ENCODE measurements around the gene BEGAIN.

BEGAIN gene

GRCh38 chr14:100593751-100594624, 6.8 kb upstream of the BEGAIN start:
- DNase-seq: no peak

- DNase-seq: no peak
Observed at GRCh38 chr14:100592972-100593371, 5.8 kb upstream of the BEGAIN start.

DNA sequence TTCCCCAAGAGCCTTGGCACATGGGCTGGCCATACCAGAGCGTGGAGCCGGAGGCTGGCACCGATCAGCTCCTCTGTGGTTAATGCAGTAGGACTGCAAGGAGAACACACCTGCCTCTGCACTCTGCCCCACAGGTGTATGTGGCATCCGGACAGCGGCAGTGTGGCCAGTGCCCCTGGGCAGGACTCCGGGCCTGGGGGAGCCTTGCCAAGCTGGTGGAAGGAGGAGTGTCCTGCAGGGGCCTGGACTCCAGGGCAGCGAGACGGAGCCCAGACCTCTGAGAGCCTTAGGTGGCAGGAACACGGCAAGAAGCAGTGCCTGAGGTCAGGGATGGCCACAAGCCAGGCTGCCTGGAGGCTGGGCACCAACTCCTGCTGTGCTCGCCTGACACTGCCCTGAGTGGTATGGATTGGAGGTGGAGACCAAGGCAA, 5.3 kb upstream of the BEGAIN start:
- DNase-seq: no peak

- DNase-seq: no peak
Observed at GRCh38 chr14:100591453-100592371, 4.5 kb upstream of the BEGAIN start.

GRCh38 chr14:100590726-100591452, 3.7 kb upstream of the BEGAIN start:
- no peak for DNase-seq

DNA sequence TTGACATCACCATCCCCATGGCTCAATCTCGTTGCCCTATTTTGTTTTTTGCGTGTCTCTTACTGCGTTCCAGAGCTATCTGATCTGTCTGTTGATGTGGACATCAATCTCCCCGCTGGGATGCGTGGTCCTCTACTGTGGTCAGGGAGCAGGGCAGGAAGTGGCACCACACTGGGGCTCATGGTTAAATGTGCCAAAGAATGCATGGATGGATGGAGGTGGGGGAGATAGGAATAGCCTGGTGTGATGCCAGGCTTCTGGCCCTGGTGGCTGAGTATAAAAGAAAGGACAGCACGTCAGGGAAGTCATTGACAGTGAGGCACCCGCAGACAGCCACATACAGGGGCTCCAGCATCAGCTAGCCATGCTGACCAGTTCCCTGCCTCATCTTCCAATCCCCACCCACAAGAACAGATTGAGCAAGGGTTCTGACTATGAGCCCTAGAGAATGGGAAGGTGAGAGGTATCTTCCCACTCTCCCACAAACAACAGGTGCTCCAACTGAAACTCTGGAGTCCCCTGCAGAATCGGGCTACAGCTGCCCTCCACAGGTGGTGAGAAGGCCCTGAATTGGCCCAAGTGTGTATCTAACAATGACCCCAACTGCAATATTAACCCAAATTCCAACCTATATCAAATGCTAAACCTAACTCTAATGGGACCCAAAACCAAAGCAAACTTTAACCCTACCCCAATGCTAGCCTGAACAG, 2.7 kb upstream of the BEGAIN start:
- no peak for DNase-seq

GRCh38 chr14:100589071-100589759, 2.0 kb upstream of the BEGAIN start:
- DNase-seq: no peak

- no peak for DNase-seq
Observed at GRCh38 chr14:100588671-100589070, 1.5 kb upstream of the BEGAIN start.

GRCh38 chr14:100587763-100588411, 670 bp upstream of the BEGAIN start:
- DNase-seq: no peak

DNA sequence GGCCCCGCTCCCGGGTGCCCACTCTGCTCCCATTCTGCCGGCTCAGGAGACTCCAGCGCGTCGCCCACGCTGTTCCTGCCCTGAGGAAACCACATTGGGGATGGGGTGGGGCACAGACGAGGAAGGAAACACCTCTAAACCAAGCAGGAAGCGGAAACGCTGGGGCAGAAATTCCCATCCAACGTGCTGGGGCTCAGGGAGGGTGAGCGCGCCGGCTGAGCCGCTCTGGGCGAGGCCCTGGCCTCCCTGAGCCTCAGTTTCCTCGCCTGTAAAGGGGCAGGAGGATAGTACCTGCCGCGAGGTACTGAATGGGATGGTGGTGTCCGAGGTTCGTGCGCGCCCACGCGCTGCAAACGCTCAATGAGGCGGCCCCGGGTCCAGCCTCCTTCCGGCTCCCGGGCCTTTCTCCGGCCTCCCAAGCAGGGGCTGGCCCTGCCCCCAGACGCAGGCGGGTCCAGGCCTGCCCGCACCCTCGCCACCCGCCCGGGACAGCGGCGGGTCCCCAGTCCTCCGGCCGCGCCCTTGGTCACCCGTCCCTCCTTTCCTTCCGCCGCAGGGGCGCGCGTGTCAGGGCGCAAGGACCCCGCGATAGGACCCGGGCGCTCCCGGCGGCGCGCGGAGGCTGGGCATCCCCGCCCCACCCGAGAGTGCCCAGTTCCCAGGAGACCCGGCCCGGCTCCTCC, 673 bp downstream of the BEGAIN start:
- DNase-seq: no peak

GRCh38 chr14:100586153-100586402, 1.1 kb downstream of the BEGAIN start:
- no peak for DNase-seq

- DNase-seq: no peak
Observed at GRCh38 chr14:100585448-100586152, 1.6 kb downstream of the BEGAIN start.

DNA sequence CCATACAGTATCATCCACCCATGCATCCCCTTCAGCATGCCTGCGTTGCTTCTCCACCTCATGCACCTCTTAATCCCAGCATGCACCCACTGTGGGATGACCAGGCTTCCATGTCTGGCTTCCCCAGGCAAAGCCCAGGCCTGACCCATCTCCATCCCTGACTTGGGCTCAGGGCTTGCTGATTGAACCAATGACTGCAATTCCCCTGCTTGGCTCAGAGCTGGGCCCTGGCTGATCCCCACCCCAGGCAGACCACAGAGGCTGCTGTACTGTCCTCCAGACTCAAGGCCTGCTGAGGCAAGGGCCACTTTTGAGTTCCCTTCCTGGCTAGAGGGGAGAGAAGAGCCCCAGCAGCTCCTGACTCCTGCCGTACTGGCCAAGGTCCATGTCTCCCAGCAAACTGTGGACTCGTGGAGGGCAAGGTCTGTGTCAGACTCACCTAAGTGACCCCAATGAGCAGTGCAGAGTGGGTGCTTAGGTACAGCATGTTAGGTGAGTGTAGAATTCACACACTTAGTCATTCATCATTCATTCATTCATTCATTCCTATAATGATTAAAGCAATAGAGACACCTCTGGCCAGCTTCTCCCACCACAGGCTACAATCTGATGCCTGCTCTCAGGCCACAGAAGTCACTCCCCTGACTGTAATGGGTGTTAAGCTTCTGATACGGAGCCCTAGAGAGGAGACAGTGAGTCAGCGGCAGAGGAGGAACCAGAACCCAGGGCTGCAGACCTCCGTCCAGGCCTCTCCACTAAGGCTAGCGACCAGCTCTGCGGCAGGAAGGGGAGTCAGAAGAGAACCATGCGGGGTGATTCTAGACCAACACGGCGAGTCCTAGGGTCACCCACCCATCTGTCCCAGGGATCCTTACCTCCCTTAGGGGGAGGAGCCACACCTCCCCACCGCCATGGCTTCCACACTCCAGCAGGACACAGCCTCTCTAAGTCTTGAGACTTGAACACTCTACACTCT, 2.9 kb downstream of the BEGAIN start:
- DNase-seq: no peak

GRCh38 chr14:100583245-100583644, 4.0 kb downstream of the BEGAIN start:
- no peak for DNase-seq

GRCh38 chr14:100582496-100583165, 4.6 kb downstream of the BEGAIN start:
- no peak for DNase-seq

DNA sequence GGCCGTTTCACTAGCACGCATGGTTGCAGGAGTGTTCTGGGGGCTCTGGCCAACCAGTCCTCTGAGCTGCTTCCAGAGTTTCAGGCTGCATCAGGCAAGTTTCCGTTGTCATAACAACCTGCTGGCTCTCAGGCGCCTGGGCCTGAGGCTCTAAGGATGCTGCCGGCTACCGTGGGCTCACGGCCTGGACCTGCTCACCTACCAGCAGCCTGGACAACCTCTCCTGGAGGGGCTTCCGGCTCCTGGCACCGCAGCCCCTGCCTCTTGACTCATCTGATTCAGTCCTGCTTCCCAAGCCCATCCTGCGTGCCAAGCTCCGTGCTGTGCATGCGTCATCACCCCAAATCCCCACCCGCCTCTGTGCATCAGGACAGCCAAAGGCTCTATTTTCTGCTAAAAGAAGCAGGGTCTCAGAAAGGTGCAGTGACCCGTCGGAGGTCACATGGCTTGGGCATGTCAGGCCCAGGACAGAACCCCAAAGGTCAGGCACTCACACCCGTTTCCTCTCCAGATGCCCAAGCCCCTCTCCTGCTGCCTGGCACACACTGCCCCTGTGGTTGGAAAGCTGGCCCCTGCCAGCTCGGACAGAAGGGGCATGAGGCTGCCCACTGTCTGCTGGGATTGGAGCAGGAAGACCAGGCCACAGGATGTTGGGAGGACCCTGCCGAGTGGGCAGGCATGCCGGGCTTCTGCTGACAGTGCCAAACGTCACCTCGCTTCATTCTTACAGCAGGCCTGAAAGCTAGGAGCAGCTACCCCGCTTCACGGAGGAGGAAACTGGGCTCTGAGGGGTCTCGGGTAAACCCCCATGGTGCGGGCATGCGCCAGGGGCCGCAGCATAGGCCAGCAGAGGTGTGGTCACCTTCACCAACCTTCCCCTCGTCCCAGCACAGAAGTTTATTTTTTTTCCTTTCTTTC, 5.7 kb downstream of the BEGAIN start:
- no peak for DNase-seq
